Epithelial cell of proximal tubule (primary cell): ENCODE measurements around the gene SNRPB2. TPM values are rescaled to one million over a fixed set of nuclear protein-coding genes. Genes with fewer than 3 reads are reported as not detected.
A peak's percentile ranks its signal among the peaks of the same experiment; 100 is the strongest.

Experiments
- DNase-seq: peaks from one replicate; pipeline ENCODE4 v3.0.0-alpha.2; 2011; ENCODE audit warnings: low read depth
- H3K4me3 ChIP-seq: 2 replicates; pipeline ENCODE4 v1.5.1; 2011; ENCODE audit warnings: low read depth, mild to moderate bottlenecking, low read length
- total RNA-seq: library from RNA; depleted of rRNA; stranded (reverse); fragments of >200 nt; gene quantifications from 2 replicates; pipeline ENCODE4 v1.2.3, GENCODE V29; 2015
- TF ChIP-seq, protein P1 (sequence below): conservative IDR thresholded peaks from 2 replicates; pipeline ENCODE4 v1.5.1; 2012; ENCODE audit warnings: low read depth, mild to moderate bottlenecking, low read length

The SNRPB2 gene
- total RNA-seq, 1 donor from 2014 or later: 65.3 TPM

DNA sequence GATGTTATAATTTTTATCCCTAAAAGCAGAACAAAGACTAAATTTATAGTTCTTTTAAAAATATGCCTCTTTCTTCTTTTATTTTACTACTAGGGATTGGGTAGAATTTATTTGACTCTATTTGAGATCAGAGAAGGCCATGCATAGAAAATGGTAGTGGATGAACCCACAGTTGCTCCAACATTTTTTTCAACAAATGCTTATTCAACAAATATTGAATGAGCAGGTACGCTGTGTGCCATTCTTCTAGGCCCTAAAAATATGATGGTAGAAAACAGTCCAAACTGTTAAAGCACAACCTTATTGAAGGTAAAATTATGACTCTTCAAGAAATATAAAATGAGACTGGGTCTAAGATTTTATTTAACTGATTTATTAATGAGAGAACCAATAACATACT is 48.3 kb downstream of the SNRPB2 start:
- no peak overlapping the region for H3K4me3 ChIP-seq
- TF ChIP-seq, protein P1, sequence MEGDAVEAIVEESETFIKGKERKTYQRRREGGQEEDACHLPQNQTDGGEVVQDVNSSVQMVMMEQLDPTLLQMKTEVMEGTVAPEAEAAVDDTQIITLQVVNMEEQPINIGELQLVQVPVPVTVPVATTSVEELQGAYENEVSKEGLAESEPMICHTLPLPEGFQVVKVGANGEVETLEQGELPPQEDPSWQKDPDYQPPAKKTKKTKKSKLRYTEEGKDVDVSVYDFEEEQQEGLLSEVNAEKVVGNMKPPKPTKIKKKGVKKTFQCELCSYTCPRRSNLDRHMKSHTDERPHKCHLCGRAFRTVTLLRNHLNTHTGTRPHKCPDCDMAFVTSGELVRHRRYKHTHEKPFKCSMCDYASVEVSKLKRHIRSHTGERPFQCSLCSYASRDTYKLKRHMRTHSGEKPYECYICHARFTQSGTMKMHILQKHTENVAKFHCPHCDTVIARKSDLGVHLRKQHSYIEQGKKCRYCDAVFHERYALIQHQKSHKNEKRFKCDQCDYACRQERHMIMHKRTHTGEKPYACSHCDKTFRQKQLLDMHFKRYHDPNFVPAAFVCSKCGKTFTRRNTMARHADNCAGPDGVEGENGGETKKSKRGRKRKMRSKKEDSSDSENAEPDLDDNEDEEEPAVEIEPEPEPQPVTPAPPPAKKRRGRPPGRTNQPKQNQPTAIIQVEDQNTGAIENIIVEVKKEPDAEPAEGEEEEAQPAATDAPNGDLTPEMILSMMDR: no peak
- DNase-seq: no peak

DNA sequence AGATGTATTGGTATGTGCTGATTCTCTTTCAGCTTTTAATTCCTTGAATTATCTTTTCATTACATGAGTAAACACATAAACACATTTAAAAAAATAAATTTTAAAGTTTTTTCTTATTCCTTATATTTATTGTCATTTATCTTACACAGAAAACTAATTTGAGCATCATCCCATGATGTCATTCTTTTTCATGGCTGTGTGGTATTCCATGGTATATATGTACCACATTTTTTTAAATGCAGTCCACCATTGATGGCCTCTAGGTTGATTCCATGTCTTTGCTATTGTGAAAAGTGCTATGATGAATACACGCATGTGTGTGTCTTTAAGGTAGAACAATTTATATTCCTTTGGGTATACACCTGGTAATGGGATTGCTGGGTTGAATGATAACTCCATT is 51.7 kb downstream of the SNRPB2 start:
- DNase-seq: no peak
- no peak overlapping the region for H3K4me3 ChIP-seq
- TF ChIP-seq, protein P1: no peak

DNA sequence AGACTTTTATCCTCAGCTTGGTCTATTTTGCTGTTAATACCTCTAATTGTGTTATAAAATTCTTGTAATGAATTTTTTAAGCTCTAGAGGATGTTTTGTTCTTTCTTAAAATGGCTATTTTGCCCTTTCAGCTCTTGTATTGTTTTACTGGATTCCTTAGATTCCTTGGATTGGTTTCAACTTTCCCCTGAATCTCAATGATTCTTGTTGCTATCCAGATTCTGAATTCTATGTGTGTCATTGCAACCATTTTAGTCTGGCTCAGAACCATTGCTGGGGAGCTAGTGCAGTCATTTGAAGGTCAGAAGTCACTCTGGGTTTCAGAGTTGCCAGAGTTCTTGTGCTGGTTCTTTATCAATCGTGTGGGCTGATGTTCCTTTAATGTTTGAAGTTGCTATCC is 55.4 kb downstream of the SNRPB2 start:
- TF ChIP-seq, protein P1: no peak
- no peak overlapping the region for H3K4me3 ChIP-seq
- DNase-seq: peak; percentile 12

Other genes starting within 250 kb of the SNRPB2 start
- 5.6 and 14.2 TPM in 2 replicates for gene KIF16B, start 156.6 kb upstream of the SNRPB2 start, total RNA-seq
- not detected in 2 replicates for gene OTOR, start 18.3 kb downstream of the SNRPB2 start, total RNA-seq